BJ (cell line): ENCODE data around the gene TNF. TPM values are rescaled to one million over a fixed set of nuclear protein-coding genes. Genes with fewer than 3 reads are reported as not detected.

Experiments
- CTCF ChIA-PET: fragments of 350-600 bp; formaldehyde crosslinking; extraction: SDS; loops from one replicate; lab custom pipeline; 2021; ENCODE audit warnings: antibody characterized with exemption, inconsistent platforms; lab: Yijun Ruan, JAX
- POLR2A ChIA-PET: fragments of 300-600 bp; sonication (Branson Sonifier 250); formaldehyde crosslinking; extraction: SDS; loops from one replicate; lab custom pipeline; 2021; ENCODE audit warnings: antibody characterized with exemption; lab: Charles Lee
- DNase-seq: peaks from one replicate; pipeline ENCODE4 v3.0.0-alpha.2; 2011; ENCODE audit warnings: low read depth
- H3K27me3 ChIP-seq: 2 replicates; pipeline ENCODE4 v1.6.0; 2011; ENCODE audit warnings: low read length; ENCODE audit not compliant: control insufficient read depth, insufficient read depth
- H3K36me3 ChIP-seq: 2 replicates; pipeline ENCODE4 v1.5.1; 2011; ENCODE audit warnings: low read length; ENCODE audit not compliant: control insufficient read depth, insufficient read depth
- H3K4me3 ChIP-seq: 2 replicates; pipeline ENCODE4 v1.5.1; 2011; ENCODE audit warnings: low read depth, mild to moderate bottlenecking, control low read depth, low read length
- polyA plus RNA-seq: library from polyadenylated mRNA; depleted of rRNA; stranded (reverse); fragments of >200 nt; gene quantifications from 2 replicates; pipeline ENCODE4 v1.2.3, GENCODE V29; 2011
- TF ChIP-seq, protein P1 (sequence below): IDR thresholded peaks from 2 replicates; pipeline ENCODE4 v1.5.1; 2011; ENCODE audit warnings: low read depth, mild to moderate bottlenecking, control low read depth, inconsistent platforms, low read length, moderate library complexity; ENCODE audit not compliant: insufficient read depth

Gene TNF
- polyA plus RNA-seq, 1 experiment = not detected

- no peak overlapping the region for H3K4me3 ChIP-seq
- H3K36me3 ChIP-seq = peaks cover 25% of the 10 kb centered on the region
- TF ChIP-seq, protein P1, sequence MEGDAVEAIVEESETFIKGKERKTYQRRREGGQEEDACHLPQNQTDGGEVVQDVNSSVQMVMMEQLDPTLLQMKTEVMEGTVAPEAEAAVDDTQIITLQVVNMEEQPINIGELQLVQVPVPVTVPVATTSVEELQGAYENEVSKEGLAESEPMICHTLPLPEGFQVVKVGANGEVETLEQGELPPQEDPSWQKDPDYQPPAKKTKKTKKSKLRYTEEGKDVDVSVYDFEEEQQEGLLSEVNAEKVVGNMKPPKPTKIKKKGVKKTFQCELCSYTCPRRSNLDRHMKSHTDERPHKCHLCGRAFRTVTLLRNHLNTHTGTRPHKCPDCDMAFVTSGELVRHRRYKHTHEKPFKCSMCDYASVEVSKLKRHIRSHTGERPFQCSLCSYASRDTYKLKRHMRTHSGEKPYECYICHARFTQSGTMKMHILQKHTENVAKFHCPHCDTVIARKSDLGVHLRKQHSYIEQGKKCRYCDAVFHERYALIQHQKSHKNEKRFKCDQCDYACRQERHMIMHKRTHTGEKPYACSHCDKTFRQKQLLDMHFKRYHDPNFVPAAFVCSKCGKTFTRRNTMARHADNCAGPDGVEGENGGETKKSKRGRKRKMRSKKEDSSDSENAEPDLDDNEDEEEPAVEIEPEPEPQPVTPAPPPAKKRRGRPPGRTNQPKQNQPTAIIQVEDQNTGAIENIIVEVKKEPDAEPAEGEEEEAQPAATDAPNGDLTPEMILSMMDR = no peak
- no peak for DNase-seq
- ChIA-PET POLR2A (no interaction called here), CTCF (interaction anchor here (0.6 to 3.0 kb wide), 4 partner anchors 10 to 851 kb away, joined by 3 to 12 read pairs (median 4); no protein-coding TSS in a partner anchor)
- no peaks in the 10 kb centered on the region for H3K27me3 ChIP-seq
Observed at GRCh38 chr6:31529329-31530150, 45.8 kb upstream of the TNF start.

DNA sequence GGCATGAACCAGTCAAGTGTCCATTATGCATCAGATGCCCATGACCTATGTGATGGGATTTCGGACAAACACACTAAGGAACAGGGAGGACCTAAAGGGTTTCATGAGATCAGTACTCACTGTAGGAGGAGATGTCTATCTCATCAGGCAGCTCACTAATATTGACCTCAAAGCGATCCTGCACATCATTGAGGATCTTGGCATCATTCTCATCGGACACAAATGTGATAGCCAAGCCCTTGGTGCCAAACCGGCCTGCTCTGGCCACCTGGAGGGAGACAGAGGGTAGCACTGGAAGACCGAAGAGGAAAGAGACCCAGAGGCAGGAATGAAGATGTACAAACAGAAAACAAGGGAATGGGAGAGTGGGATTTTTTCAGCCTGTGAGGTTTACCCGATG lies 44.7 kb upstream of the TNF start:
- no peak overlapping the region for H3K4me3 ChIP-seq
- ChIA-PET CTCF (no interaction called here), POLR2A (no interaction called here)
- no peaks in the 10 kb centered on the region for H3K27me3 ChIP-seq
- peaks cover 33% of the 10 kb centered on the region for H3K36me3 ChIP-seq
- TF ChIP-seq, protein P1 = no peak
- DNase-seq = no peak

DNA sequence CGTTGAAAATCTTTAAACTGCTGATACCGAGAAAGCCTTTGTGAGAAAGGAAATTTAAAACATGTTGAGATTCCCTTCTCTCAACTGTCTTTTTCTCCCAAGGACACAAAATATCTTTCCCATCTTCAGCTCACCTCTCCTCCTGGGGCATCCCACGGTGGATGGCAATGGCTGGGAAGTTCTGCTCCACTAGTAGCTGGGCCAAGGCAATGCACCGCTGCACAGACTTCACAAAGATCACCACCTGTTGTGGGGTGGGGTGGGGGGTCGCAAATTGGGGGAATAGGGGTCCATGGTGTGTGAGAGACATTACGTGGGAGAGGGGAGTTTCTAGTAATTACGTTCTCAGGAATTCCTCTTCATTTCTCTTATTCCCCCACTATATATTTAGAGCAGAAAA lies 44.2 kb upstream of the TNF start:
- no peaks in the 10 kb centered on the region for H3K27me3 ChIP-seq
- TF ChIP-seq, protein P1 = no peak
- peaks cover 34% of the 10 kb centered on the region for H3K36me3 ChIP-seq
- DNase-seq = no peak
- H3K4me3 ChIP-seq = no peak overlapping the region
- CTCF ChIA-PET = interaction anchor here (1.0 kb wide), 1 partner anchor 38 kb away, joined by 4 read pairs; no protein-coding TSS in a partner anchor
- POLR2A ChIA-PET = interaction anchor here (1.0 kb wide), 1 partner anchor 10 kb away, joined by 4 read pairs; the partner anchor contains the start of gene DDX39B

GRCh38 chr6:31531771-31532643 lies 43.4 kb upstream of the TNF start:
- CTCF ChIA-PET = interaction anchor here (1.0 to 1.1 kb wide), 2 partner anchors 11 to 39 kb away, joined by 3 to 4 read pairs; no protein-coding TSS in a partner anchor
- H3K4me3 ChIP-seq = no peak overlapping the region
- no peaks in the 10 kb centered on the region for H3K27me3 ChIP-seq
- peaks cover 39% of the 10 kb centered on the region for H3K36me3 ChIP-seq
- DNase-seq = no peak
- POLR2A ChIA-PET = interaction anchor here (1.0 kb wide), 1 partner anchor 9 kb away, joined by 4 read pairs; the partner anchor contains the start of gene DDX39B
- TF ChIP-seq, protein P1 = no peak
